Measurements from ENCODE around the gene HES7. TPM values are rescaled to one million over a fixed set of nuclear protein-coding genes. Genes with fewer than 3 reads are reported as not detected.

HES7 gene
- total RNA-seq, 1 experiment from 2014 or later: 3.1 TPM

DNA sequence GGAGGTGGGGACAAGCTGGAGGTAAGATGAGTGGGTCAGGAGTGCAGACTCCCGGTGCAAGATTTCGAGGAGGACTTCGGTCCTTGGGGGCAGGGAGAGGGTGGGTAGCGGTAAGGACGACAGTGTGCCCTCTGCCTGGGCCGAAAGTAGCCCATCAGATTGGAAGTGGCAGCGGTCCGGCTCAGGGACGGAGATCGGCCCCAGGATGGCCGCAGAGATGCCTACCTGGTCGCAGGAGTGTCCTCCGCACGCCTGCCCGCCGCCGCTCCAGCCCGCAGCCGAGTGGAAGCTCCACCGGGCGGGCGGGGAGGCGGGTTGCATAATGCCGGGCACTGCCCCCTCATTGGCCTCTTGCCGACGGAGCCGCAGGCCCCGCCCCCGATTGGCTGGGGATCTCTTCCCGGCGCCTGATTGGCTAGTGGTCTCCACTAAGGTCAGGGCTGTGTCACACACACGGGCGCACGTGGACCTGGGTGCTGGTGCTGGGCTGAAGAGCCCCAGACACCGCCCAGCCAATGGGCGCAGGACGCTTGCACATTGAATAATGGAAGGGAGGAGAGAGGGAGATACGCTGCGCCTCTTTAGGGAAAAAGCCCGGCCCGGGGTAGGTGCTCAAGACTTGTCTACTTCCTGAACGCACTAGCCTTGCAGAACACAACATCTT is 28.3 kb upstream of the HES7 start, which contains the start of gene PER1 (continued):
- TF ChIP-seq, protein P1, sequence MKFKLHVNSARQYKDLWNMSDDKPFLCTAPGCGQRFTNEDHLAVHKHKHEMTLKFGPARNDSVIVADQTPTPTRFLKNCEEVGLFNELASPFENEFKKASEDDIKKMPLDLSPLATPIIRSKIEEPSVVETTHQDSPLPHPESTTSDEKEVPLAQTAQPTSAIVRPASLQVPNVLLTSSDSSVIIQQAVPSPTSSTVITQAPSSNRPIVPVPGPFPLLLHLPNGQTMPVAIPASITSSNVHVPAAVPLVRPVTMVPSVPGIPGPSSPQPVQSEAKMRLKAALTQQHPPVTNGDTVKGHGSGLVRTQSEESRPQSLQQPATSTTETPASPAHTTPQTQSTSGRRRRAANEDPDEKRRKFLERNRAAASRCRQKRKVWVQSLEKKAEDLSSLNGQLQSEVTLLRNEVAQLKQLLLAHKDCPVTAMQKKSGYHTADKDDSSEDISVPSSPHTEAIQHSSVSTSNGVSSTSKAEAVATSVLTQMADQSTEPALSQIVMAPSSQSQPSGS (CRISPR knock-in tag; IDR thresholded peaks at IDR 0.05; ENCODE audit: borderline replicate concordance, low read depth): no peak
- TF ChIP-seq GABPB1 (CRISPR knock-in tag; IDR thresholded peaks at IDR 0.05): peak; percentile 69
- no peak for TF ChIP-seq RELA (CRISPR knock-in tag; IDR thresholded peaks at IDR 0.05; ENCODE audit: borderline replicate concordance)
- TF ChIP-seq TEAD1 (CRISPR knock-in tag; IDR thresholded peaks at IDR 0.05): no peak
- no peak for TF ChIP-seq CREB1 (CRISPR knock-in tag; IDR thresholded peaks at IDR 0.05)
- TF ChIP-seq, protein P2, sequence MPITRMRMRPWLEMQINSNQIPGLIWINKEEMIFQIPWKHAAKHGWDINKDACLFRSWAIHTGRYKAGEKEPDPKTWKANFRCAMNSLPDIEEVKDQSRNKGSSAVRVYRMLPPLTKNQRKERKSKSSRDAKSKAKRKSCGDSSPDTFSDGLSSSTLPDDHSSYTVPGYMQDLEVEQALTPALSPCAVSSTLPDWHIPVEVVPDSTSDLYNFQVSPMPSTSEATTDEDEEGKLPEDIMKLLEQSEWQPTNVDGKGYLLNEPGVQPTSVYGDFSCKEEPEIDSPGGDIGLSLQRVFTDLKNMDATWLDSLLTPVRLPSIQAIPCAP (CRISPR knock-in tag; IDR thresholded peaks at IDR 0.05): no peak
- TF ChIP-seq, protein P3, sequence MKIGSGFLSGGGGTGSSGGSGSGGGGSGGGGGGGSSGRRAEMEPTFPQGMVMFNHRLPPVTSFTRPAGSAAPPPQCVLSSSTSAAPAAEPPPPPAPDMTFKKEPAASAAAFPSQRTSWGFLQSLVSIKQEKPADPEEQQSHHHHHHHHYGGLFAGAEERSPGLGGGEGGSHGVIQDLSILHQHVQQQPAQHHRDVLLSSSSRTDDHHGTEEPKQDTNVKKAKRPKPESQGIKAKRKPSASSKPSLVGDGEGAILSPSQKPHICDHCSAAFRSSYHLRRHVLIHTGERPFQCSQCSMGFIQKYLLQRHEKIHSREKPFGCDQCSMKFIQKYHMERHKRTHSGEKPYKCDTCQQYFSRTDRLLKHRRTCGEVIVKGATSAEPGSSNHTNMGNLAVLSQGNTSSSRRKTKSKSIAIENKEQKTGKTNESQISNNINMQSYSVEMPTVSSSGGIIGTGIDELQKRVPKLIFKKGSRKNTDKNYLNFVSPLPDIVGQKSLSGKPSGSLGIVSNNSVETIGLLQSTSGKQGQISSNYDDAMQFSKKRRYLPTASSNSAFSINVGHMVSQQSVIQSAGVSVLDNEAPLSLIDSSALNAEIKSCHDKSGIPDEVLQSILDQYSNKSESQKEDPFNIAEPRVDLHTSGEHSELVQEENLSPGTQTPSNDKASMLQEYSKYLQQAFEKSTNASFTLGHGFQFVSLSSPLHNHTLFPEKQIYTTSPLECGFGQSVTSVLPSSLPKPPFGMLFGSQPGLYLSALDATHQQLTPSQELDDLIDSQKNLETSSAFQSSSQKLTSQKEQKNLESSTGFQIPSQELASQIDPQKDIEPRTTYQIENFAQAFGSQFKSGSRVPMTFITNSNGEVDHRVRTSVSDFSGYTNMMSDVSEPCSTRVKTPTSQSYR (CRISPR knock-in tag; IDR thresholded peaks at IDR 0.05): no peak; the same call in 1 of the 2 replicates
- no peak for TF ChIP-seq HMGA2 (CRISPR knock-in tag; IDR thresholded peaks at IDR 0.05)
- TF ChIP-seq, protein P4, sequence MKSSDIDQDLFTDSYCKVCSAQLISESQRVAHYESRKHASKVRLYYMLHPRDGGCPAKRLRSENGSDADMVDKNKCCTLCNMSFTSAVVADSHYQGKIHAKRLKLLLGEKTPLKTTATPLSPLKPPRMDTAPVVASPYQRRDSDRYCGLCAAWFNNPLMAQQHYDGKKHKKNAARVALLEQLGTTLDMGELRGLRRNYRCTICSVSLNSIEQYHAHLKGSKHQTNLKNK (CRISPR knock-in tag; IDR thresholded peaks at IDR 0.05): no peak
- no peak for TF ChIP-seq EMX1 (CRISPR knock-in tag; IDR thresholded peaks at IDR 0.05)
- 0 out of 2 replicates have a peak, but pooled peaks have one; percentile 55 for TF ChIP-seq KAT7 (CRISPR knock-in tag; IDR thresholded peaks at IDR 0.05; ENCODE audit: borderline replicate concordance)

DNA sequence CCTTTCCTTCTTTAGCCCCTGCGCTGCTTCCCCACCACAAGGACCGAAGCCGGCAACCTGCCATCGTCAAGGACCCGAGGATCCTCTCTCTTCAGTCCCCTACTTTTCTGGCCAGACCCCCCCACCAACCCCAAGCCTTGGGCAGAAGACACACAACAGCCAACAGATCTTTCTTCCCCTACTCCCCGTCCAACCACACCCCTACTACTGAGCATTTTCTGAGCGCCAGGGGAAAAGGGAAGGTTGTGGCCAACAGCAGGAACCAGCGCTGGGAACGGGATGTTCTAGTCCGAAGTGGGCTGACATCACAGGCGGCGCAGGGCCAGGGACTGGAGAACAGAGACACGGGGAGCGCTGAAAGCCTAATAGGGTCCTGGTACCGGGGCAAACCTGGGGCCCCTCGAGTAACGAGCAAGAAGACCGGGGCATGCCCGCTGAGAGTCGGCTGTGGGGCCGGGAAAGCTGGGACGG is 27.8 kb upstream of the HES7 start:
- no peak for DNase-seq (ENCODE audit: low spot score)
- TF ChIP-seq TCF7 (CRISPR knock-in tag; IDR thresholded peaks at IDR 0.05; ENCODE audit: low read depth) (peak; percentile 23; the same call in 1 of the 2 replicates), GTF2I (CRISPR knock-in tag; conservative IDR thresholded peaks at IDR 0.05) (no peak), FOXP1 (CRISPR knock-in tag; IDR thresholded peaks at IDR 0.05; ENCODE audit: borderline replicate concordance) (no peak)
- TF ChIP-seq, protein P5, sequence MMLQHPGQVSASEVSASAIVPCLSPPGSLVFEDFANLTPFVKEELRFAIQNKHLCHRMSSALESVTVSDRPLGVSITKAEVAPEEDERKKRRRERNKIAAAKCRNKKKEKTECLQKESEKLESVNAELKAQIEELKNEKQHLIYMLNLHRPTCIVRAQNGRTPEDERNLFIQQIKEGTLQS (CRISPR knock-in tag; conservative IDR thresholded peaks at IDR 0.05): no peak
- TF ChIP-seq, protein P6, sequence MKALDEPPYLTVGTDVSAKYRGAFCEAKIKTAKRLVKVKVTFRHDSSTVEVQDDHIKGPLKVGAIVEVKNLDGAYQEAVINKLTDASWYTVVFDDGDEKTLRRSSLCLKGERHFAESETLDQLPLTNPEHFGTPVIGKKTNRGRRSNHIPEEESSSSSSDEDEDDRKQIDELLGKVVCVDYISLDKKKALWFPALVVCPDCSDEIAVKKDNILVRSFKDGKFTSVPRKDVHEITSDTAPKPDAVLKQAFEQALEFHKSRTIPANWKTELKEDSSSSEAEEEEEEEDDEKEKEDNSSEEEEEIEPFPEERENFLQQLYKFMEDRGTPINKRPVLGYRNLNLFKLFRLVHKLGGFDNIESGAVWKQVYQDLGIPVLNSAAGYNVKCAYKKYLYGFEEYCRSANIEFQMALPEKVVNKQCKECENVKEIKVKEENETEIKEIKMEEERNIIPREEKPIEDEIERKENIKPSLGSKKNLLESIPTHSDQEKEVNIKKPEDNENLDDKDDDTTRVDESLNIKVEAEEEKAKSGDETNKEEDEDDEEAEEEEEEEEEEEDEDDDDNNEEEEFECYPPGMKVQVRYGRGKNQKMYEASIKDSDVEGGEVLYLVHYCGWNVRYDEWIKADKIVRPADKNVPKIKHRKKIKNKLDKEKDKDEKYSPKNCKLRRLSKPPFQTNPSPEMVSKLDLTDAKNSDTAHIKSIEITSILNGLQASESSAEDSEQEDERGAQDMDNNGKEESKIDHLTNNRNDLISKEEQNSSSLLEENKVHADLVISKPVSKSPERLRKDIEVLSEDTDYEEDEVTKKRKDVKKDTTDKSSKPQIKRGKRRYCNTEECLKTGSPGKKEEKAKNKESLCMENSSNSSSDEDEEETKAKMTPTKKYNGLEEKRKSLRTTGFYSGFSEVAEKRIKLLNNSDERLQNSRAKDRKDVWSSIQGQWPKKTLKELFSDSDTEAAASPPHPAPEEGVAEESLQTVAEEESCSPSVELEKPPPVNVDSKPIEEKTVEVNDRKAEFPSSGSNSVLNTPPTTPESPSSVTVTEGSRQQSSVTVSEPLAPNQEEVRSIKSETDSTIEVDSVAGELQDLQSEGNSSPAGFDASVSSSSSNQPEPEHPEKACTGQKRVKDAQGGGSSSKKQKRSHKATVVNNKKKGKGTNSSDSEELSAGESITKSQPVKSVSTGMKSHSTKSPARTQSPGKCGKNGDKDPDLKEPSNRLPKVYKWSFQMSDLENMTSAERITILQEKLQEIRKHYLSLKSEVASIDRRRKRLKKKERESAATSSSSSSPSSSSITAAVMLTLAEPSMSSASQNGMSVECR (CRISPR knock-in tag; IDR thresholded peaks at IDR 0.05; ENCODE audit: borderline replicate concordance): no peak
- TF ChIP-seq, protein P7, sequence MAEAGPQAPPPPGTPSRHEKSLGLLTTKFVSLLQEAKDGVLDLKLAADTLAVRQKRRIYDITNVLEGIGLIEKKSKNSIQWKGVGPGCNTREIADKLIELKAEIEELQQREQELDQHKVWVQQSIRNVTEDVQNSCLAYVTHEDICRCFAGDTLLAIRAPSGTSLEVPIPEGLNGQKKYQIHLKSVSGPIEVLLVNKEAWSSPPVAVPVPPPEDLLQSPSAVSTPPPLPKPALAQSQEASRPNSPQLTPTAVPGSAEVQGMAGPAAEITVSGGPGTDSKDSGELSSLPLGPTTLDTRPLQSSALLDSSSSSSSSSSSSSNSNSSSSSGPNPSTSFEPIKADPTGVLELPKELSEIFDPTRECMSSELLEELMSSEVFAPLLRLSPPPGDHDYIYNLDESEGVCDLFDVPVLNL (CRISPR knock-in tag; IDR thresholded peaks at IDR 0.05; ENCODE audit: borderline replicate concordance, low read depth): no peak
- TF ChIP-seq, protein P8, sequence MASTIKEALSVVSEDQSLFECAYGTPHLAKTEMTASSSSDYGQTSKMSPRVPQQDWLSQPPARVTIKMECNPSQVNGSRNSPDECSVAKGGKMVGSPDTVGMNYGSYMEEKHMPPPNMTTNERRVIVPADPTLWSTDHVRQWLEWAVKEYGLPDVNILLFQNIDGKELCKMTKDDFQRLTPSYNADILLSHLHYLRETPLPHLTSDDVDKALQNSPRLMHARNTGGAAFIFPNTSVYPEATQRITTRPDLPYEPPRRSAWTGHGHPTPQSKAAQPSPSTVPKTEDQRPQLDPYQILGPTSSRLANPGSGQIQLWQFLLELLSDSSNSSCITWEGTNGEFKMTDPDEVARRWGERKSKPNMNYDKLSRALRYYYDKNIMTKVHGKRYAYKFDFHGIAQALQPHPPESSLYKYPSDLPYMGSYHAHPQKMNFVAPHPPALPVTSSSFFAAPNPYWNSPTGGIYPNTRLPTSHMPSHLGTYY (CRISPR knock-in tag; IDR thresholded peaks at IDR 0.05): no peak
- Mint-ChIP-seq H3K4me3 (peak overlapping the region; percentile 96), H3K4me1 (peaks cover 14% of the 10 kb centered on the region), H3K27ac (peak overlapping the region; percentile 89), H3K36me3 (peaks cover 18% of the 10 kb centered on the region), H3K9me3 (no peaks in the 10 kb centered on the region), H3K27me3 (ENCODE audit: low read depth) (peaks cover 3% of the 10 kb centered on the region; the same call in 1 of the 2 replicates)
- POLR2A ChIA-PET: interaction anchor here (0.9 to 1.3 kb wide), 7 partner anchors 12 to 98 kb away, joined by 3 to 7 read pairs (median 4); partner anchors contain the start of gene AURKB
- CTCF ChIA-PET: interaction anchor here (0.6 to 1.4 kb wide), 11 partner anchors 12 to 91 kb away, joined by 3 to 6 read pairs (median 4); partner anchors contain the start of gene ALOXE3
- ATAC-seq: no peak
